NCI-H748 (cell line): Measurements from ENCODE around the gene DPP8.
A peak's percentile ranks its signal among the peaks of the same experiment; 100 is the strongest.
"Not testable (repeated sequence)": the region's sequence is repeated elsewhere in the genome, so short reads cannot be mapped to it uniquely, and the experiment has no call there.

ENCODE experiments used
- DNase-seq: peaks from one replicate; lab custom pipeline; 2025; ENCODE audit not compliant: unreplicated experiment; lab: John Stamatoyannopoulos, UW

DPP8 gene

GRCh38 chr15:65405791-65406423, 111.6 kb downstream of the DPP8 start:
- DNase-seq, result no peak

- DNase-seq, result no peak
These were observed 113.2 kb downstream of the DPP8 start for GRCh38 chr15:65404186-65404872.

- no peak for DNase-seq
These were observed 114.5 kb downstream of the DPP8 start for GRCh38 chr15:65402961-65403360.

- DNase-seq, result no peak
These were observed 115.8 kb downstream of the DPP8 start for GRCh38 chr15:65401611-65402240.

GRCh38 chr15:65400760-65401610, 116.5 kb downstream of the DPP8 start:
- DNase-seq, result peak; percentile 75

- DNase-seq, result no peak
These were observed 117.5 kb downstream of the DPP8 start for GRCh38 chr15:65399997-65400396.

GRCh38 chr15:65399001-65399706, 118.3 kb downstream of the DPP8 start:
- DNase-seq, result no peak

GRCh38 chr15:65398486-65398885, 119.0 kb downstream of the DPP8 start:
- DNase-seq, result not testable (repeated sequence)

GRCh38 chr15:65396965-65397317, 120.5 kb downstream of the DPP8 start:
- DNase-seq, result no peak

GRCh38 chr15:65396283-65396964, 121.1 kb downstream of the DPP8 start:
- DNase-seq, result peak; percentile 29

- peak; percentile 48 for DNase-seq
These were observed 121.8 kb downstream of the DPP8 start for GRCh38 chr15:65395567-65396202.

GRCh38 chr15:65394936-65395335, 122.6 kb downstream of the DPP8 start:
- DNase-seq, result no peak

- DNase-seq, result no peak
These were observed 123.2 kb downstream of the DPP8 start for GRCh38 chr15:65394280-65394789.

- DNase-seq, result no peak
These were observed 123.9 kb downstream of the DPP8 start for GRCh38 chr15:65393557-65393956.

GRCh38 chr15:65393091-65393490, 124.4 kb downstream of the DPP8 start:
- no peak for DNase-seq
